HG03342 (cell line): ENCODE results near the gene DENND1A.

Experiments used
- ATAC-seq: cut with Tn5 transposase; IDR thresholded peaks from one replicate; pipeline ENCODE4 v1.9.1; 2021; ENCODE audit warnings: mild to moderate bottlenecking, moderate library complexity; ENCODE audit not compliant: unreplicated experiment

Gene DENND1A

GRCh38 chr9:123422635-123423310 is 507.2 kb downstream of the DENND1A start:
- no peak for ATAC-seq

- ATAC-seq, result no peak
These were observed 508.0 kb downstream of the DENND1A start for GRCh38 chr9:123421801-123422455.

- ATAC-seq, result no peak
These were observed 508.7 kb downstream of the DENND1A start for GRCh38 chr9:123421186-123421585.

- no peak for ATAC-seq
These were observed 509.3 kb downstream of the DENND1A start for GRCh38 chr9:123420592-123421111.

GRCh38 chr9:123419721-123420591 is 510.0 kb downstream of the DENND1A start:
- no peak for ATAC-seq

GRCh38 chr9:123419091-123419490 is 510.8 kb downstream of the DENND1A start:
- no peak for ATAC-seq

GRCh38 chr9:123418506-123418905 is 511.4 kb downstream of the DENND1A start:
- ATAC-seq, result no peak

GRCh38 chr9:123418052-123418430 is 511.9 kb downstream of the DENND1A start:
- ATAC-seq, result no peak

GRCh38 chr9:123417289-123418051 is 512.5 kb downstream of the DENND1A start:
- ATAC-seq, result no peak

- ATAC-seq, result no peak
These were observed 513.8 kb downstream of the DENND1A start for GRCh38 chr9:123416176-123416575.

GRCh38 chr9:123414936-123415930 is 514.7 kb downstream of the DENND1A start:
- ATAC-seq, result no peak

GRCh38 chr9:123414204-123414603 is 515.7 kb downstream of the DENND1A start:
- ATAC-seq, result no peak

GRCh38 chr9:123412171-123412820 is 517.6 kb downstream of the DENND1A start:
- no peak for ATAC-seq

- no peak for ATAC-seq
These were observed 518.3 kb downstream of the DENND1A start for GRCh38 chr9:123411636-123412035.

GRCh38 chr9:123411191-123411590 is 518.7 kb downstream of the DENND1A start:
- no peak for ATAC-seq

GRCh38 chr9:123410281-123410910 is 519.5 kb downstream of the DENND1A start:
- no peak for ATAC-seq

- ATAC-seq, result no peak
These were observed 521.3 kb downstream of the DENND1A start for GRCh38 chr9:123408313-123409262.
